IPS-18a (cell line): ENCODE measurements around the gene MBTD1.
A peak's percentile ranks its signal among the peaks of the same experiment; 100 is the strongest.
"Not testable (repeated sequence)": the region's sequence is repeated elsewhere in the genome, so short reads cannot be mapped to it uniquely, and the experiment has no call there.

Experiments used
- H3K27ac ChIP-seq: one replicate; pipeline ENCODE4 v1.5.1; 2013; ENCODE audit warnings: low read length
- H3K27me3 ChIP-seq: one replicate; pipeline ENCODE4 v1.6.1; 2013; ENCODE audit warnings: mild to moderate bottlenecking, low read length; ENCODE audit not compliant: control insufficient read depth, insufficient read depth
- H3K36me3 ChIP-seq: one replicate; pipeline ENCODE4 v1.6.1; 2013; ENCODE audit warnings: low read depth, low read length; ENCODE audit not compliant: control insufficient read depth
- H3K4me1 ChIP-seq: one replicate; pipeline ENCODE4 v1.6.1; 2013; ENCODE audit warnings: low read depth, low read length; ENCODE audit not compliant: control insufficient read depth
- H3K4me3 ChIP-seq: one replicate; pipeline ENCODE4 v1.5.1; 2013; ENCODE audit warnings: low read length
- H3K9ac ChIP-seq: one replicate; pipeline ENCODE4 v1.6.1; 2013; ENCODE audit warnings: mild to moderate bottlenecking, low read length, moderate library complexity
- H3K9me3 ChIP-seq: one replicate; pipeline ENCODE4 v1.6.1; 2013; ENCODE audit warnings: low read depth, low read length; ENCODE audit not compliant: control insufficient read depth

MBTD1 gene

DNA sequence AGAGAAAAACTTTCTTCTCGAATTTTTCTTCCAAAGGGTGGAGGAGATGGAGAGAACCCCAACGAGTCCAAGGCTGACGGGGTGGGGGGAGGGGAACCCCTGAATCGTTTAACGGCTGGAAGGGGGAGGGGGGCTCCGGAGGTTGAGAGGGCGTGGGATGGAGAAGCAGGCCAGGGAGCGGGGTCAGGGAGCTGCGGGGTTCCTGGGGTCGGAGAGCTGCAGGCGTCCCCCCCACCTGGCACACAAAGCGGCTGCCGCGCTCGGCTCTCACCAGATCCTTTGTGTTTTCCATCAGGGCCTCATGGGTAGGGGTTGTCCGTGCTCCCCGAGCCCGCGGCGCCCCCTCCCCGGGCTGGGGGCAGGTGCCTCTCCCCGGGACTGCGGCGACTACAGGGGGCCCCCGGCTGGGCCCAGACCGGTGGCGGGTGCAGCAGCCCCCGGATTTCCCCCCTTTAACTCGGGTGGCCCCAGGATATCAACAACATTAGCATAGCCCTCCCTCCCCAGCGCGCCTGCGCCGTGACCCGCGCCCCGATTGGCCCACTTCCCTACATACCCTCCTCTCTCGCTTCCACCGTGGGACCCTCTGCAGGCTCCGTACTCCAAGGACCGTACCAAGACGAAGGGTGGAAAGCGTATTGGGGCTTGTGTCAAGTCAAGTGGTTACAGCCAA lies at the start of gene MBTD1:
MBTD1 (minus strand) TSS at position 486 of the 673 bp plus-strand sequence. CDS start 34,888 bp downstream, outside the sequence.
- Histone ChIP-seq H3K9ac (peak within 1 kb of the TSS; percentile 97), H3K9me3 (no peaks in the 10 kb centered on the region), H3K36me3 (peaks cover 46% of the 10 kb centered on the region), H3K4me1 (peaks cover 14% of the 10 kb centered on the region), H3K4me3 (peak within 1 kb of the TSS; percentile 97), H3K27me3 (no peaks in the 10 kb centered on the region), H3K27ac (peak within 1 kb of the TSS; percentile 100)

DNA sequence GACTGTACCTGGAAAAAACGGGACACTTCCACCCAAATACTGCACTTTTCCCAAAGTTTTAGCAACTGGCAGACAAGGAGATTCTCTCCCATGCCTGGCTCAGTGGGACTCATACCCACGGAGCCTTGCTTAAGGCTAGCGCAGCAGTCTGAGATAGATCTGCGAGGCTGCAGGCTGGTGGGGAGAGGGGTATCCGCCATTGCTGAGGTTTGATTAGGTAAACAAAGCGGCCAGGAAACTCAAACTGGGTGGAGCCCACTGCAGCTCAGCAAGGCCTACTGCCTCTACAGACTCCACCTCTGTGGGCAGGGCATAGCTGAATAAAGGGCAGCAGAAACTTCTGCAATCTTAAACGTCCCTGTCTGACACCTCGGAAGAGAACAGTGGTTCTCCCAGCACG lies 45.3 kb upstream of the MBTD1 start:
- Histone ChIP-seq H3K36me3 (no peaks in the 10 kb centered on the region), H3K9me3 (no peaks in the 10 kb centered on the region), H3K4me1 (peaks cover 13% of the 10 kb centered on the region), H3K27me3 (no peaks in the 10 kb centered on the region), H3K4me3 (no peak overlapping the region), H3K27ac (no peak overlapping the region), H3K9ac (no peak overlapping the region)

DNA sequence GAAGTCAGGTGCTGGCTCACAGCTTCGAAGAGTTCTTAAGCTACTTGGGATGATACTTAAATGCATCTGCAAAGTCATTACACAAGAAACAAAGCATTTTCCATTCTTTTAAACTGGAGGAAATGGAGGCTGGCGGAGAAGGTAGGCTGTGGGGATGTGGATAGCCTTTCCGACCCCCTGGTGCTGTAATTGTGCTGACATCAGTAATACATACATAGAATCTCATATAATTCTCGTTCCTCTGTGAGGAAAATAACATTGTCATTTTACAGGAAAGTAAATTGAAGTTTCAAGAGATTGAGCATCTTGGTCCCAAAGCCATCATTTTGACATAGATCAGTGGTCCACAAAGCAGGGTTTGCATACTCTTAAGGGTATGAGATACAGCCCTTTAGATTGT lies 40.0 kb upstream of the MBTD1 start:
- Histone ChIP-seq H3K9me3 (no peaks in the 10 kb centered on the region), H3K4me3 (no peak overlapping the region), H3K27ac (no peak overlapping the region), H3K36me3 (peaks cover 14% of the 10 kb centered on the region), H3K9ac (no peak overlapping the region), H3K4me1 (peaks cover 13% of the 10 kb centered on the region), H3K27me3 (no peaks in the 10 kb centered on the region)

DNA sequence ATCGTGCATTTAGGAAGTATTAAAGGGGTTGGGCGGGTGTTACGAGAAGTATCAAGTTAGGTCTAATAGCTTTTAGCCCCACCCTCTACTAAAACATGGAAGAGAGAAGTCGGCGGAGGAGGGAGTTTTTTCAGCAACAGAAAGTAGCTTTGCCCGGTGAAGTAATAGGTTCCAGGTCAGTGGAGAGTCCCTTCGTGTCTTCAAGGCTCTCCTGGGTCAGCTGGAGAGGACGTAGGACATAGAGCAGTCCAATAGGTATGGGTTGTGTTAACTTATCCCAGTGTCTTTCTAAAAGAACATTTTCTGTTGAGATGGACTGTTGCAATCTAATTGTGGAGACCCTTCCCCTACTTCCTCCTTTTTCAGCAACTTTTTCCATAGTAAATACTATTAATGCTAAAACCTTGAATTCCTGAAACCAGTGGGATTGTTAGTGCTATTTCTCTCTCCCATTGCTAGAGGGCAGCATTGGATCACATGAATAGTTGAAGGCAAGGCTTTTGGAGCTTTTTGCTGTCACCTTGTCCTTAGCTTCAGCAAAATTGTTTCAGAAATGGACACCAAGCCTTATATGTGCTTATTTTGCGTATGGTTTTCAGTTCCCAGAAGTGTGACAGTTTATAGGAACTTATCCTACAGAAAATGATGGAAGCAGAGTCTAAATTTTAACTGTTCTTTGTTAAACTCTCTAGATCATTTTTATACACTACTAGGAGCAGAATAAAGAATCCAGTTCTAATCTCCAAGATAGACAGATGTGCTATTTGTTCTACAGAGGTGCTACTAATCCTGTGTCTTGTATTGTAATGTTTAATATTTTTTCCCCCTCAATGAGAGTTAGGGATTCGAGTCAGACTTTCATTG lies 38.9 kb upstream of the MBTD1 start:
- H3K9me3 ChIP-seq = no peaks in the 10 kb centered on the region
- no peak overlapping the region for H3K9ac ChIP-seq
- H3K36me3 ChIP-seq = peaks cover 16% of the 10 kb centered on the region
- no peak overlapping the region for H3K27ac ChIP-seq
- H3K27me3 ChIP-seq = no peaks in the 10 kb centered on the region
- H3K4me1 ChIP-seq = peaks cover 13% of the 10 kb centered on the region
- H3K4me3 ChIP-seq = no peak overlapping the region

DNA sequence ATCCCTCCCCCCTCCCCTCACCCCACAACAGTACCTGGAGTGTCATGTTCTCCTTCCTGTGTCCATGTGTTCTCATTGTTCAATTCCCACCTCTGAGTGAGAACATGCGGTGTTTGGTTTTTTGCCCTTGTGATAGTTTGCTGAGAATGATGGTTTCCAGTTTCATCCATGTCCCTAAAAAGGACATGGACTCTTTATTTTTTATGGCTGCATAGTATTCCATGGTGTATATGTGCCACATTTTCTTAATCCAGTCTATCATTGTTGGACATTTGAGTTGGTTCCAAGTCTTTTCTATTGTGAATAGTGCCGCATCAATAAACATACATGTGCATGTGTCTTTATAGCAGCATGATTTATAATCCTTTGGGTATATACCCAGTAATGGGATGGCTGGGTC lies 34.5 kb upstream of the MBTD1 start:
- peaks cover 45% of the 10 kb centered on the region for H3K36me3 ChIP-seq
- H3K4me3 ChIP-seq, H3K9me3 ChIP-seq, H3K27me3 ChIP-seq, H3K4me1 ChIP-seq, H3K27ac ChIP-seq, H3K9ac ChIP-seq: not testable (repeated sequence)

DNA sequence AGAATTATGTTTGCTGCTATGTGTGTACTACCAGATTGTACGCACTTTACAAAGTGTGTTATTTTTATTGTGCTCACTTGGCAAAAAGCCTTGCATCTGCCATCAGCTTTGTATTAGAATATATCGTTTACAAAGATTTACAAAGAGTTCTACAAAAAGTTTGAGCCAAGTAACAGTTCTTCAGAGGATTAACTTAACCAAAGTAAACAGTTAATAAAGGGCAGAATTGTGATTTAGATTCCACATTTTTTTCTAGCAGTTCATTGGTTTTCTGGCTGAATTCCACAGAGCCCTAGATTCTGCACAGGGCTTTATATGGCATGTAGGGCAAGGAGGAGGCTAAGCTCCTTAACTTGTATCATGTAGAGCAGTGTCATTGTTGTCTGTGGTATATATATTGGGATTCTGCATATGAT lies 29.9 kb upstream of the MBTD1 start:
- H3K4me3 ChIP-seq = no peak overlapping the region
- no peak overlapping the region for H3K9ac ChIP-seq
- peaks cover 71% of the 10 kb centered on the region for H3K36me3 ChIP-seq
- H3K27ac ChIP-seq = no peak overlapping the region
- no peaks in the 10 kb centered on the region for H3K4me1 ChIP-seq
- H3K27me3 ChIP-seq = no peaks in the 10 kb centered on the region
- H3K9me3 ChIP-seq = no peaks in the 10 kb centered on the region

DNA sequence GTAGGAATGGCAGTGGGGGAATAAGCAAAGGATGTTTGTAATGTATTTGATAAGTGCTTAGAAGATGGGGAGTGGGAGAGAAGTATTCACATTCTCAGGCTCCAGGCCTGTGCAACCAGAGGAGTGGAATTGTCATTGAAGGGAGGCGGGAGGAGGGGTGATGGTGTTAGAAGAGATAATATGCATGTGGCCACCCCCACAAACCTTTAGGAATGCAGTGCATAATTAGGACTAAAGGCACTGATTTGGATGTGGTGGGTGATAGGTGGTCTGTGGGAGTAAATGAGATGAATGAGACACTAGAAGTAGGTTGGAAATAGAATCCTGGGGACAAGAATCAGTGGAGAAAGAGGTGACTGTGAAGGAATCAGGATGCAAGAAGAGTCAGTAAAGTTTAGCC lies 27.6 kb upstream of the MBTD1 start:
- no peak overlapping the region for H3K4me3 ChIP-seq
- no peaks in the 10 kb centered on the region for H3K9me3 ChIP-seq
- H3K4me1 ChIP-seq = no peaks in the 10 kb centered on the region
- H3K36me3 ChIP-seq = peaks cover 74% of the 10 kb centered on the region
- H3K27me3 ChIP-seq = no peaks in the 10 kb centered on the region
- no peak overlapping the region for H3K27ac ChIP-seq
- H3K9ac ChIP-seq = no peak overlapping the region

DNA sequence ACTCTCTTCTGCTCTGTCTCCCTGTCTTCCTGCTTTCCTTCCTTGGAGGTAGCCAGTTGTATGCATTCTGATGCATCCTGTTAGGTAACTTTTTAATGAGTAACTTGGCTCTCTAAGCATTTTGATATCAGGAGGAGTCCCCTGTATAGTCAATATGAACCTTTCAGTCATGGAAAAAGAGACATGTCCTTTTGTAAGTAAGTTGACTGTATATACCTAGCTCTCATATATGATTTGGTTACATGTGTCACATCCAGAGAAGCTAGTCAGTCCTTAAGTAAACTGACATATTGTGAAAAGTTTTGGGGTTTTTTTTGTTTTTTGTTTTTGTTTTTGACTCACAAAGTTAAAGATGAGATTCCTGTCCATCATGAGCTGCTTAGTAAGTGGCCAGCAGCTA lies 19.3 kb upstream of the MBTD1 start:
- no peak overlapping the region for H3K27ac ChIP-seq
- no peaks in the 10 kb centered on the region for H3K27me3 ChIP-seq
- no peak overlapping the region for H3K9ac ChIP-seq
- H3K36me3 ChIP-seq = peaks cover 74% of the 10 kb centered on the region
- H3K4me3 ChIP-seq = no peak overlapping the region
- no peaks in the 10 kb centered on the region for H3K9me3 ChIP-seq
- H3K4me1 ChIP-seq = no peaks in the 10 kb centered on the region

DNA sequence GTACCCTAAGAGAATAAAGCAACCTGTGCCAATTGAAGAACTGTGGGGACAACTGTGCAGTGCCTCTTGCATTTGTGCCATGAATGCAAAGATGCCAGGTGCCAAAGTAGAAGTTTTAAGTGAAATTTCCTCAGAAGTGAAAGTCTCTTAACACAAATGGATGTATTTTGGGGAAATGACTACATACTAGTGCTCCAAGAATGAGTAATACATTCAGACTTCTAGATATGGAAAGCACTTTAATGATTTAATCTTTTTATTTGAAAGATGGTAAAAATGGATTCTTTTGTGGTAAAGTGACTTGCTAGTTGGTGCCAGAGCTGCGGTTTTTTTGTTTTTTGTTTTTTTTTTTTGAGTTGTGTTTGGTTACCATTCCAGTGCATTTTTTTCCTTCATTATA lies 15.5 kb upstream of the MBTD1 start:
- Histone ChIP-seq H3K36me3 (peaks cover 84% of the 10 kb centered on the region), H3K4me3 (no peak overlapping the region), H3K27ac (no peak overlapping the region), H3K27me3 (no peaks in the 10 kb centered on the region), H3K9ac (no peak overlapping the region), H3K4me1 (no peaks in the 10 kb centered on the region), H3K9me3 (no peaks in the 10 kb centered on the region)

DNA sequence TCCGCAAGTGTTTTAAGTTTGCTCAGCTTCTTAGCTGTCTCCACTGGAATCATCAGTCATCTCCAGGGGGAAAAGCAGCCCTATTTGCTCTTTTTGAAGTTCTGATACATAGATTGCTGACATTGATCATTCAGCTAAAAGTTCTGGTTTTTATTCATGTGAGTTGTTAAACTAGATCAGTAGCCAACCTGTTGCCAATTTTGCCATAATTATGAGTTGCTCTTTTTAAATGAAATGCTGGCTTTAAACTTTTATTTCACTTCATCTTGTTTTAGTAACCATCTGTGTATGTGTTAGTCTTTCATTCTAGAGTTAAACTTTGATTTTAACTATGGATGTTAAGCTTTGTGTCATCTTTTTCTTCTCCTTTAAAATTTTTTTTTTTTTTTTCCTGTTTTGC lies 13.0 kb upstream of the MBTD1 start:
- no peaks in the 10 kb centered on the region for H3K4me1 ChIP-seq
- H3K9ac ChIP-seq = no peak overlapping the region
- no peak overlapping the region for H3K4me3 ChIP-seq
- no peak overlapping the region for H3K27ac ChIP-seq
- H3K27me3 ChIP-seq = no peaks in the 10 kb centered on the region
- peaks cover 87% of the 10 kb centered on the region for H3K36me3 ChIP-seq
- H3K9me3 ChIP-seq = no peaks in the 10 kb centered on the region

DNA sequence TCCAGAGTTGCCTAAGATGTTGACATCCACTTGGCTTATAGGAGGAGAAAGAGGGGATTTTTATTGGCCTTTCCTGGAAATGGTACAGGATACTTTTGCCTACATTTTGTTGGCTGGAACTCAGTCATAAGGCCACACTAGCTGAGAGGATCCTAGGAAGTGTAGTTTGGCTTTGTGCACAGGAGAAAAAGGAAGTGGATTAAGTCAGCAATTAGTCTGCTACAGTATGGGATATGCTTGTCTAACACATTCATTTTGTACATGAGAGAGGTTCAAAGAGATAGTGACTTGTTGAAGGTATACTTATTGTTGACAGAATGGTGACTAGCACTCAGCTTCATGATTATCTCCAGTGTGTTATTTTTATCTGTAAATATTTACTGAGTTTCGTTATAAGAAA lies 10.8 kb upstream of the MBTD1 start:
- Histone ChIP-seq H3K4me1 (no peaks in the 10 kb centered on the region), H3K36me3 (peaks cover 87% of the 10 kb centered on the region), H3K9me3 (no peaks in the 10 kb centered on the region), H3K27ac (no peak overlapping the region), H3K27me3 (no peaks in the 10 kb centered on the region), H3K9ac (no peak overlapping the region), H3K4me3 (no peak overlapping the region)

DNA sequence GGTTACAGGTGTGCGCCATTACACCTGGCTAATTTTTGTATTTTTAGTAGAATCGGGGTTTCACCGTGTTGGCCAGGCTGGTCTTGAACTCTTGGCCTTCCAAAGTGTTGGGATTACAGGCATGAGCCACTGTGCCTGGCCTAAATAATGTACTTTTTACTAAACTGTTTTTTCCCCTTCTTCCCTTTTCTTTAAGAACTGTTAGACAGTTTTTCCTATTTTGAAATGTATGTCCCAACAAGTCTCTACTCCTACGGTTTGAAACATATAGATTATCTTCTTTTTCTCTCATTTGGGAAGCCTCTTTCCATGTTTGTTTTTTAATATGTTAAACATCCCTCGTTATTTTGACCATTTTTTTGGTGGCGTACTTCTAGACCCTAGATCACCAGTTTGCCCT lies 10.1 kb upstream of the MBTD1 start:
- H3K36me3 ChIP-seq = peaks cover 82% of the 10 kb centered on the region
- H3K27ac ChIP-seq = no peak overlapping the region
- no peak overlapping the region for H3K4me3 ChIP-seq
- H3K27me3 ChIP-seq = no peaks in the 10 kb centered on the region
- no peaks in the 10 kb centered on the region for H3K4me1 ChIP-seq
- H3K9ac ChIP-seq = no peak overlapping the region
- no peaks in the 10 kb centered on the region for H3K9me3 ChIP-seq
